DND-41 (cell line): ENCODE measurements around the gene HECTD4.
"Not testable (repeated sequence)": the region's sequence is repeated elsewhere in the genome, so short reads cannot be mapped to it uniquely, and the experiment has no call there.

ENCODE experiments used
- ATAC-seq: fragments of 200-7000 bp; cut with Tn5 transposase; 3 replicates; pipeline ENCODE4 v1.9.1; 2021; ENCODE audit warnings: low read depth; ENCODE audit not compliant: insufficient read depth
- DNase-seq: peaks from one replicate; pipeline ENCODE4 v3.0.0-alpha.2; 2020
- H2AFZ ChIP-seq: 2 replicates; pipeline ENCODE4 v1.6.0; 2012; ENCODE audit warnings: low read depth, low read length
- H3K27ac ChIP-seq: 2 replicates; pipeline ENCODE4 v1.5.1; 2012; ENCODE audit warnings: low read length, inconsistent platforms
- H3K27me3 ChIP-seq: fragments of 200-600 bp; sonication (generic); 2 replicates; pipeline ENCODE4 v1.6.0; 2012; ENCODE audit warnings: low read length, mild to moderate bottlenecking, inconsistent platforms; ENCODE audit not compliant: insufficient read depth, poor library complexity
- H3K36me3 ChIP-seq: 2 replicates; pipeline ENCODE4 v1.5.1; 2012; ENCODE audit warnings: low read length, inconsistent platforms; ENCODE audit not compliant: insufficient read depth
- H3K4me1 ChIP-seq: 2 replicates; pipeline ENCODE4 v1.5.1; 2012; ENCODE audit warnings: mild to moderate bottlenecking, low read length; ENCODE audit not compliant: insufficient read depth
- H3K4me2 ChIP-seq: 2 replicates; pipeline ENCODE4 v1.6.0; 2012; ENCODE audit warnings: mild to moderate bottlenecking, moderate library complexity, low read length, inconsistent platforms; ENCODE audit not compliant: insufficient read depth
- H3K4me3 ChIP-seq, 2 experiments: fragments of 200-600 bp in 1 of 2; shearing (Covaris generic) in 1 of 2; 2 replicates each; pipeline ENCODE4 v1.5.1; 2012 to 2016; ENCODE audit warnings: inconsistent platforms in 2 of 2, low read length in 2 of 2, mild to moderate bottlenecking in 2 of 2, low read depth in 1 of 2, moderate library complexity in 1 of 2
- H3K79me2 ChIP-seq: 2 replicates; pipeline ENCODE4 v1.6.0; 2012; ENCODE audit warnings: low read length, inconsistent platforms; ENCODE audit not compliant: insufficient read depth
- H3K9ac ChIP-seq: 2 replicates; pipeline ENCODE4 v1.6.0; 2012; ENCODE audit warnings: low read depth, mild to moderate bottlenecking, inconsistent platforms, low read length, moderate library complexity
- H3K9me3 ChIP-seq: 2 replicates; pipeline ENCODE4 v1.5.1; 2012; ENCODE audit warnings: low read length, moderate library complexity, mild to moderate bottlenecking, inconsistent platforms; ENCODE audit not compliant: insufficient read depth, severe bottlenecking
- H4K20me1 ChIP-seq: 2 replicates; pipeline ENCODE4 v1.6.0; 2012; ENCODE audit warnings: low read length; ENCODE audit not compliant: insufficient read depth
- CTCF ChIP-seq: IDR thresholded peaks from 2 replicates; pipeline ENCODE4 v1.5.1; 2012; ENCODE audit warnings: borderline replicate concordance, low read length, moderate library complexity, mild to moderate bottlenecking; ENCODE audit not compliant: poor library complexity, severe bottlenecking; ENCODE audit errors: extremely low read depth
- EZH2 ChIP-seq: IDR thresholded peaks from 3 replicates; pipeline ENCODE4 v1.6.1; 2012; ENCODE audit warnings: borderline replicate concordance, low read depth, mild to moderate bottlenecking, moderate library complexity, low read length, inconsistent platforms; ENCODE audit not compliant: severe bottlenecking

HECTD4 gene

GRCh38 chr12:112419297-112420133, 37.3 kb upstream of the HECTD4 start:
- peaks cover 42% of the 10 kb centered on the region for H3K4me1 ChIP-seq
- H3K27me3 ChIP-seq = no peaks in the 10 kb centered on the region
- ATAC-seq = peak; percentile 65
- peak overlapping the region; percentile 68 for H3K9ac ChIP-seq
- no peaks in the 10 kb centered on the region for H3K9me3 ChIP-seq
- H3K79me2 ChIP-seq = peaks cover 69% of the 10 kb centered on the region
- H2AFZ ChIP-seq = peak overlapping the region; percentile 98
- peaks cover 38% of the 10 kb centered on the region; the same call in 1 of the 2 replicates for H4K20me1 ChIP-seq
- peak overlapping the region; percentile 97 for H3K4me3 ChIP-seq
- peak overlapping the region; percentile 84 for H3K4me2 ChIP-seq
- TF ChIP-seq EZH2 (no peak), CTCF (no peak)
- H3K27ac ChIP-seq = peak overlapping the region; percentile 89
- DNase-seq = no peak
- H3K36me3 ChIP-seq = peaks cover 10% of the 10 kb centered on the region

- peak; percentile 88 for ATAC-seq
- Histone ChIP-seq H3K4me3 (peak within 1 kb of the TSS; percentile 97), H3K9me3 (no peaks in the 10 kb centered on the region), H3K9ac (peak within 1 kb of the TSS; percentile 68), H4K20me1 (peaks cover 32% of the 10 kb centered on the region; the same call in 1 of the 2 replicates), H3K79me2 (peaks cover 61% of the 10 kb centered on the region), H3K27me3 (no peaks in the 10 kb centered on the region), H3K36me3 (peaks cover 10% of the 10 kb centered on the region), H3K27ac (peak within 1 kb of the TSS; percentile 89), H3K4me2 (peak within 1 kb of the TSS; percentile 84), H3K4me1 (peaks cover 39% of the 10 kb centered on the region), H2AFZ (peak within 1 kb of the TSS; percentile 98)
- DNase-seq = peak; percentile 88
- no peak for TF ChIP-seq EZH2
- TF ChIP-seq CTCF = peak; percentile 51
Measured at GRCh38 chr12:112418608-112419296, 36.5 kb upstream of the HECTD4 start, which contains the start of gene PTPN11. PTPN11 (plus strand) TSS chr12:112418947; CDS start chr12:112419112, 165 bp downstream.

GRCh38 chr12:112418273-112418607, 36.0 kb upstream of the HECTD4 start:
- peaks cover 10% of the 10 kb centered on the region for H3K36me3 ChIP-seq
- peak overlapping the region; percentile 89 for H3K27ac ChIP-seq
- peaks cover 56% of the 10 kb centered on the region for H3K79me2 ChIP-seq
- peaks cover 39% of the 10 kb centered on the region for H3K4me1 ChIP-seq
- H4K20me1 ChIP-seq = peaks cover 30% of the 10 kb centered on the region; the same call in 1 of the 2 replicates
- peak overlapping the region; percentile 98 for H2AFZ ChIP-seq
- peak overlapping the region; percentile 68 for H3K9ac ChIP-seq
- TF ChIP-seq EZH2 (no peak), CTCF (no peak)
- peak; percentile 24 for DNase-seq
- no peaks in the 10 kb centered on the region for H3K27me3 ChIP-seq
- no peak for ATAC-seq
- no peaks in the 10 kb centered on the region for H3K9me3 ChIP-seq
- H3K4me3 ChIP-seq = peak overlapping the region; percentile 97
- peak overlapping the region; percentile 84 for H3K4me2 ChIP-seq

- H3K4me2 ChIP-seq, ATAC-seq, H3K4me3 ChIP-seq, H2AFZ ChIP-seq, H3K27me3 ChIP-seq, H4K20me1 ChIP-seq, H3K36me3 ChIP-seq, DNase-seq, H3K9me3 ChIP-seq, H3K27ac ChIP-seq, H3K9ac ChIP-seq: not testable (repeated sequence)
- peaks cover 30% of the 10 kb centered on the region for H3K4me1 ChIP-seq
- H3K79me2 ChIP-seq = peaks cover 28% of the 10 kb centered on the region
Measured at GRCh38 chr12:112415457-112415856, 33.2 kb upstream of the HECTD4 start.
